ENCODE data around the gene MCF2L.

The MCF2L gene

DNA sequence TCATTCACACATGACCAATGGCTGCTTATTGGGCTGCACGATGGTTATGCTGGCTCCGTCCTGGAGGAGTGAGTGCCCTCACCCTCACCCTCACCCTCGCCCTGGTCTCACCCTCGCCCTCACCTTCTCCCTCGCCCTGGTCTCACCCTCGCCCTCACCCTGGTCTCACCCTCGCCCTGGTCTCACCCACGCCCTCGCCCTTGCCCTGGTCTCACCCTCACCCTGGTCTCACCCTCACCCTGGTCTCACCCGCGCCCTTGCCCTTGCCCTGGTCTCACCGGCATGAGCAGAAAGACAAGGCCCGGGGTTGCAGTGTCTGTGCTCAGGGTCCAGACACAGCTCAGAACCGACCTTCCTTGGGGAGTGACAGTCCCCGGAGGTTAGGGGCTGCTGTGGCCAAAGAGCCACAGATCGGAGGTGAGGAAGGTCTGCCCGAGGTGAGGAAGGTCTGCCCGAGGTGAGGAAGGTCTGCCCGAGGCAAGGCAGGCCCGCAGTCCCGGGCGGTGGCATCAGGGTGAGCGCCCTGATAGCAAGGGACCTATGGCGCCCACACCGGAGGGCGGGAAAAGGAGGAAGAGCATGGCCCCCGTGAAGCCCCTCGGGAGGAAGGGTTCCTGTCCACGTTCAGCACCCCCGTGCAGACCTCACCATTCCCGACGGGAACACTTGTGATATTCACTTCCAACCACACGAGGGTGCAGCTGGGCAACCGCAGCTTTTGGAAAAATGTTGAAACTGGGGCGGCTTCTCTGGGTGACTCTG is 65.6 kb downstream of the MCF2L start:
- TF ChIP-seq SIN3A (IDR thresholded peaks at IDR 0.05; ENCODE audit: borderline replicate concordance, insufficient read depth, low read length) (no peak), FOXP2 (optimal IDR thresholded peaks at IDR 0.05; ENCODE audit: borderline replicate concordance, extremely low read depth, extremely low read length, insufficient read depth) (no peak)

DNA sequence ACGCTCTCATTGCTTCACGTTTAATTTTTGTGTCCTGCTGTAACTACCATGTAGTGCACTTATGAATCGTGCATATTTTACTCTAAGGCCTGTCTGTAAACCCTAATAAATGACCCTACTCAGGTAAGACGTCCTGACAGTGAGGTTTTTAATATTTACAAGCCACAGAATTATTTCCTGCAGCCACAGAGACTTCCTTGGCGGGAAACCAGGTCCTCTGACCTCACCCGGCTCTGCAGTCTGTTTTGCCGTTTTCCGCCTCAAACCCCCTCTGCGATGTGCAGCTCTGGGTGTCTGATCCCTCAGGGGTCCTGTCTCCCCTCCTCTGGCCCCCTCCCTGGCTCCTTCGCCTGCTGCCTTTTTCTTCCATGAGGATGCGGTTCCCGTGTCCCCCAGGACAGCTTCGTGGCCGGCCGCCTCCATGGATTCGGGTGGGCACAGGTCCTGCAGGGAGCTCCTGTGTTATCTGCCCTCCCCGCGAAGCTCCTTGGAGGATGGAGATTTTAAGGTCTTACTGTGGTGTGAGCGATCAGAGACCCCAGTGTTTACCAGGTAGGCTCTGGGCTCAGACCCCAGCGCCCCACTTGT is 66.3 kb downstream of the MCF2L start:
- no peak for TF ChIP-seq FOXP2 (optimal IDR thresholded peaks at IDR 0.05; ENCODE audit: borderline replicate concordance, extremely low read depth, extremely low read length, insufficient read depth)
- no peak for TF ChIP-seq TAF1 (IDR thresholded peaks at IDR 0.05; ENCODE audit: borderline replicate concordance, insufficient read depth, low read length)
- TF ChIP-seq, protein P1, sequence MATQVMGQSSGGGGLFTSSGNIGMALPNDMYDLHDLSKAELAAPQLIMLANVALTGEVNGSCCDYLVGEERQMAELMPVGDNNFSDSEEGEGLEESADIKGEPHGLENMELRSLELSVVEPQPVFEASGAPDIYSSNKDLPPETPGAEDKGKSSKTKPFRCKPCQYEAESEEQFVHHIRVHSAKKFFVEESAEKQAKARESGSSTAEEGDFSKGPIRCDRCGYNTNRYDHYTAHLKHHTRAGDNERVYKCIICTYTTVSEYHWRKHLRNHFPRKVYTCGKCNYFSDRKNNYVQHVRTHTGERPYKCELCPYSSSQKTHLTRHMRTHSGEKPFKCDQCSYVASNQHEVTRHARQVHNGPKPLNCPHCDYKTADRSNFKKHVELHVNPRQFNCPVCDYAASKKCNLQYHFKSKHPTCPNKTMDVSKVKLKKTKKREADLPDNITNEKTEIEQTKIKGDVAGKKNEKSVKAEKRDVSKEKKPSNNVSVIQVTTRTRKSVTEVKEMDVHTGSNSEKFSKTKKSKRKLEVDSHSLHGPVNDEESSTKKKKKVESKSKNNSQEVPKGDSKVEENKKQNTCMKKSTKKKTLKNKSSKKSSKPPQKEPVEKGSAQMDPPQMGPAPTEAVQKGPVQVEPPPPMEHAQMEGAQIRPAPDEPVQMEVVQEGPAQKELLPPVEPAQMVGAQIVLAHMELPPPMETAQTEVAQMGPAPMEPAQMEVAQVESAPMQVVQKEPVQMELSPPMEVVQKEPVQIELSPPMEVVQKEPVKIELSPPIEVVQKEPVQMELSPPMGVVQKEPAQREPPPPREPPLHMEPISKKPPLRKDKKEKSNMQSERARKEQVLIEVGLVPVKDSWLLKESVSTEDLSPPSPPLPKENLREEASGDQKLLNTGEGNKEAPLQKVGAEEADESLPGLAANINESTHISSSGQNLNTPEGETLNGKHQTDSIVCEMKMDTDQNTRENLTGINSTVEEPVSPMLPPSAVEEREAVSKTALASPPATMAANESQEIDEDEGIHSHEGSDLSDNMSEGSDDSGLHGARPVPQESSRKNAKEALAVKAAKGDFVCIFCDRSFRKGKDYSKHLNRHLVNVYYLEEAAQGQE (IDR thresholded peaks at IDR 0.05; ENCODE audit: insufficient read depth in 1 of 2, low read depth in 2 of 2, low read length in 2 of 2): no peak
- TF ChIP-seq POLR2AphosphoS5 (IDR thresholded peaks at IDR 0.05; ENCODE audit: low read depth, low read length): no peak
- no peak for TF ChIP-seq SIN3A (IDR thresholded peaks at IDR 0.05; ENCODE audit: borderline replicate concordance, insufficient read depth, low read length)

DNA sequence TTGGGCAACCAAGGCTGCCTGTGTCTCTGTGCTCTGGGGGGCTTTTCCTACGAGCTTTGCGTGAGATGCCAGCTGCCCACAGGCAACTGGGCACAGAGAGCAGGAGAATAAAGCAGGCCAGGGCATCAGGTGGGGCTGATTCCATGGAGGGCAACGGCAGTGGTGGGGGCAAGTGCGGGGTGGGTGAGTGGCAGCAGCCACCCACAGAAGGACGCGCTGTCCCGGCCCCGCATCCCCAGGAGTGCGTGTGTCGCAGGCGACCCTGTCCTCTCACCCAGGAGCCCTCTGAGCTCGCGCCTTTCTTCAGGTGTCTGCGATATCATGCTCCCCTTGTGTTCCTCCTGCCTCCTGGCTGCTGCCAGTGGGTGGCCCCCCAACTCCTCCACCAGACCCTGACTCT is 67.4 kb downstream of the MCF2L start:
- no peak for TF ChIP-seq FOXP2 (optimal IDR thresholded peaks at IDR 0.05; ENCODE audit: borderline replicate concordance, extremely low read depth, extremely low read length, insufficient read depth)
- no peak for TF ChIP-seq TAF1 (IDR thresholded peaks at IDR 0.05; ENCODE audit: borderline replicate concordance, insufficient read depth, low read length)
- TF ChIP-seq POLR2AphosphoS5 (IDR thresholded peaks at IDR 0.05; ENCODE audit: low read depth, low read length): no peak
- no peak for TF ChIP-seq SIN3A (IDR thresholded peaks at IDR 0.05; ENCODE audit: borderline replicate concordance, insufficient read depth, low read length)
- TF ChIP-seq, protein P1 (IDR thresholded peaks at IDR 0.05; ENCODE audit: insufficient read depth in 1 of 2, low read depth in 2 of 2, low read length in 2 of 2): no peak

DNA sequence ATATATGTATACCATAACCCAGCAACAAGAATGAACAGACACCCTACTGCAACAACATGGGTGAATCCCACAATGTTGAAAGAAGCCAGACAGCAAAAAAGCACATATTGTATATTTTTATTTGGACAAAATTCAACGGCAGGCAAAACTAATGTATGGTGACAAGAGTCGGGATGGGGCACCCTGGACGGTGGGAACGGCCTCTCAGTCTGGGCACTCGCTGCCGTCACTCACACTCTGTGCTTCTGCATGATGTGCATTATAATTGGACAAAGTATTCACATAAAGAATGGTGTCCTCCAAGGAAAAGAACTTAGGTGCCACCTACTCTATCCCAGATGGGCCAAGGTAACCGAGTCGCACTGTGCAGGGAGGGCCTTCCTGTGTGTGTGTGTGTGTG is 71.0 kb downstream of the MCF2L start:
- TF ChIP-seq, protein P1 (IDR thresholded peaks at IDR 0.05; ENCODE audit: insufficient read depth in 1 of 2, low read depth in 2 of 2, low read length in 2 of 2): no peak
- TF ChIP-seq TAF1 (IDR thresholded peaks at IDR 0.05; ENCODE audit: borderline replicate concordance, insufficient read depth, low read length) (no peak), POLR2AphosphoS5 (IDR thresholded peaks at IDR 0.05; ENCODE audit: low read depth, low read length) (no peak), SIN3A (IDR thresholded peaks at IDR 0.05; ENCODE audit: borderline replicate concordance, insufficient read depth, low read length) (no peak)

DNA sequence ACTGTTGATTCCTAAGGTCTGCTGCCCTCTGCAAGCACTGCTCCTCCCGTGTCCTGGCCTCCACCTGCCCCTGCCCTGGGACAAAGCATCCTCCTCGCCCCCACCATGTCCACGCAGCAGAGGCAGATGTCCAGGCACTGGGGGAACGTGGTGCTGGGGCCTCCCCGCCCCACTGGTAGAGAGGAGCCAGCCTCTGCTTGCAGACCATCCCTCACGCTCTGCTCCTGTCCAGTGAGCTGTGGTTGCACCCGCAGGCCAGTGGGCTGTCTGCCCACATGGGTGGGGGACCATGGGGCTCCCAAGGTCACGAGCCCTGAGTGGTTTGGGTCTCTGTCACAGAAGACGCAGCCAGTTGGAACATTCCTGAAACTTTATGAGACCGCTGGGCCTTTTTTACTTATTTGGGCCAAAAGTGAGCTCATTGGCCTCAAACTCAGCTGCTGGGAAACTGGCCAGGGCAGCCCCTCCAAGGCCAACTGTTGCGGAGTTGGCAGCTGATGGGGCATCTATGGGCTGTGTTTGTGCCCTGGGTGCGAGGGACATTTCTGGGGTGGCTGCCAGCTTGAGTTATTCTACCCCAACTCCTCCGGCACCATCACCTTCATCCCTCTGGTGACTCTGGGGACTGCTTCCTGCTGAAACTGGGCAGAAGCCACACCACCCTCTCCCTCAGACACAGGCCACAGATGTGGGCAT is 71.7 kb downstream of the MCF2L start:
- TF ChIP-seq SIN3A (IDR thresholded peaks at IDR 0.05; ENCODE audit: borderline replicate concordance, insufficient read depth, low read length) (no peak), FOXP2 (optimal IDR thresholded peaks at IDR 0.05; ENCODE audit: borderline replicate concordance, extremely low read depth, extremely low read length, insufficient read depth) (no peak), POLR2AphosphoS5 (IDR thresholded peaks at IDR 0.05; ENCODE audit: low read depth, low read length) (no peak)

DNA sequence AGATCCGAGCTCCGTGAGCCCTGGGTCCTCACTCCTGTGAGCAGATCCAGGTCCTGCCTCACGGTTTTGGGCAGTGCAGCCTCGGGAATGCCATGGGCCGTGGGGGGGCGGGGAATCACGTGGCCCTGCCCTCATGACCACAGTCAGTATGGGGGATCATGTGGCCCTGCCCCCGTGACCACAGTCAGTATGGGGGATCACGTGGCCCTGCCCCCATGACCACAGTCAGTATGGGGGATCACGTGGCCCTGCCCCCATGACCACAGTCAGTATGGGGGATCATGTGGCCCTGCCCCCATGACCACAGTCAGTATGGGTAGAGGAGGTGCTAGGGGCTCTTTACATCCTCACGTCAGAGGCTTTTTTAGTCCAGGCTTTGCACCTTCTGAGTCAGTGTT is 72.3 kb downstream of the MCF2L start:
- no peak for TF ChIP-seq POLR2AphosphoS5 (IDR thresholded peaks at IDR 0.05; ENCODE audit: low read depth, low read length)
- no peak for TF ChIP-seq SIN3A (IDR thresholded peaks at IDR 0.05; ENCODE audit: borderline replicate concordance, insufficient read depth, low read length)
- no peak for TF ChIP-seq FOXP2 (optimal IDR thresholded peaks at IDR 0.05; ENCODE audit: borderline replicate concordance, extremely low read depth, extremely low read length, insufficient read depth)
- no peak for TF ChIP-seq TAF1 (IDR thresholded peaks at IDR 0.05; ENCODE audit: borderline replicate concordance, insufficient read depth, low read length)
- TF ChIP-seq, protein P1 (IDR thresholded peaks at IDR 0.05; ENCODE audit: insufficient read depth in 1 of 2, low read depth in 2 of 2, low read length in 2 of 2): no peak
